ENCODE results near the gene WDR7.

The WDR7 gene

DNA sequence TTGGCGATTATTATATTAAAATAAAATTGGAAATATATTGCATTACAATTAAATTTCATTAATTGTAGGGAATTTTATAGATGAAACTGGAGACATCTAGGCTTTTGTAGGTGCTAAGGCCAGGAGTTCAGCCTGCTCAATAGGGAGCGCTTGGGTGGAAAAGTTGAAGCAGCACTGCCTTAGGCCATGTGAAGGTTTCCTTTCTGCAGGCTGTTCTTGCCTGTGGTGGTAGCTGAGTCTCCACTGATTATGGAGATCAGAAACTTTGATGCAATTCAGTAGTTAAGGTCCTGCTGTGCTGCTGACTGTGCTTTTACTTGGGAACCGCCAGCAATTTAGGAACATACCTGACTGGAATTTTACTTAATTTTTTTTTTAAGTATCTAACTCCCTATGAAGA is 315.9 kb downstream of the WDR7 start:
- Histone ChIP-seq H3K36me3 (replicated peaks; ENCODE audit: low read depth, low read length) (no peaks in the 10 kb centered on the region), H3K27me3 (ENCODE audit: low read depth, low read length) (no peaks in the 10 kb centered on the region)

DNA sequence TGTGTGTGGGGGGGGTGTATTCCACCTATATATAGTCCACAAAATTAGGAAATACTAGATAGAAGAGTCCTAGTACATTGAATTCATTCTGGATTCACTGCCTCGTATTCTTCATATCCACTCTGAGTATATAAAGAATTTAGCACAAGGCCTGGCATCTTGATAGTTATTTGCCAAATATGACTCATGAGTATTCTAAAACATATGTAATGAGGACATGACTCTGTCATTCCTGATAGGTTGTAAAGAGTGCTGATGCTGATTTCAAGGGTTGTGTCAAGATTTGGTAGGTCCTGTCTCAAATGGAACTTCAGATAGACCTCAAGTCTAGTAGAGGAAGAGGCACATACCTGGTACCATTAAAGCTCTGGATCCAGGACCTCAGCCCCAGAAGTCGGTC is 322.3 kb downstream of the WDR7 start:
- Histone ChIP-seq H3K36me3 (replicated peaks; ENCODE audit: low read depth, low read length) (no peaks in the 10 kb centered on the region), H2AFZ (ENCODE audit: low read depth, low read length) (no peak overlapping the region), H3K9ac (ENCODE audit: low read length) (no peak overlapping the region), H3K4me2 (ENCODE audit: low read length) (no peak overlapping the region), H4K20me1 (ENCODE audit: insufficient read depth, low read length) (no peaks in the 10 kb centered on the region), H3K27ac (ENCODE audit: low read length) (no peak overlapping the region), H3K9me3 (ENCODE audit: insufficient read depth, low read length) (no peaks in the 10 kb centered on the region), H3K27me3 (ENCODE audit: low read depth, low read length) (no peaks in the 10 kb centered on the region), H3K4me3 (ENCODE audit: low read length) (no peak overlapping the region), H3K79me2 (ENCODE audit: low read length) (no peaks in the 10 kb centered on the region), H3K4me1 (ENCODE audit: low read length) (no peaks in the 10 kb centered on the region)
- TF ChIP-seq, protein P1, sequence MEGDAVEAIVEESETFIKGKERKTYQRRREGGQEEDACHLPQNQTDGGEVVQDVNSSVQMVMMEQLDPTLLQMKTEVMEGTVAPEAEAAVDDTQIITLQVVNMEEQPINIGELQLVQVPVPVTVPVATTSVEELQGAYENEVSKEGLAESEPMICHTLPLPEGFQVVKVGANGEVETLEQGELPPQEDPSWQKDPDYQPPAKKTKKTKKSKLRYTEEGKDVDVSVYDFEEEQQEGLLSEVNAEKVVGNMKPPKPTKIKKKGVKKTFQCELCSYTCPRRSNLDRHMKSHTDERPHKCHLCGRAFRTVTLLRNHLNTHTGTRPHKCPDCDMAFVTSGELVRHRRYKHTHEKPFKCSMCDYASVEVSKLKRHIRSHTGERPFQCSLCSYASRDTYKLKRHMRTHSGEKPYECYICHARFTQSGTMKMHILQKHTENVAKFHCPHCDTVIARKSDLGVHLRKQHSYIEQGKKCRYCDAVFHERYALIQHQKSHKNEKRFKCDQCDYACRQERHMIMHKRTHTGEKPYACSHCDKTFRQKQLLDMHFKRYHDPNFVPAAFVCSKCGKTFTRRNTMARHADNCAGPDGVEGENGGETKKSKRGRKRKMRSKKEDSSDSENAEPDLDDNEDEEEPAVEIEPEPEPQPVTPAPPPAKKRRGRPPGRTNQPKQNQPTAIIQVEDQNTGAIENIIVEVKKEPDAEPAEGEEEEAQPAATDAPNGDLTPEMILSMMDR (IDR thresholded peaks at IDR 0.05; ENCODE audit: low read depth, low read length): no peak
- TF ChIP-seq EZH2phosphoT487 (IDR thresholded peaks at IDR 0.05; ENCODE audit: low read depth): no peak

More for the DNA sequence above, 315.9 kb downstream of the WDR7 start:
- Histone ChIP-seq H2AFZ (ENCODE audit: low read depth, low read length) (no peak overlapping the region), H3K9ac (ENCODE audit: low read length) (no peak overlapping the region), H3K4me1 (ENCODE audit: low read length) (no peaks in the 10 kb centered on the region), H3K9me3 (ENCODE audit: insufficient read depth, low read length) (no peaks in the 10 kb centered on the region), H3K27ac (ENCODE audit: low read length) (no peak overlapping the region), H3K4me2 (ENCODE audit: low read length) (no peak overlapping the region), H3K79me2 (ENCODE audit: low read length) (no peaks in the 10 kb centered on the region), H3K4me3 (ENCODE audit: low read length) (no peak overlapping the region), H4K20me1 (ENCODE audit: insufficient read depth, low read length) (no peaks in the 10 kb centered on the region)
- TF ChIP-seq, protein P1 (IDR thresholded peaks at IDR 0.05; ENCODE audit: low read depth, low read length): no peak
- no peak for TF ChIP-seq EZH2phosphoT487 (IDR thresholded peaks at IDR 0.05; ENCODE audit: low read depth)

DNA sequence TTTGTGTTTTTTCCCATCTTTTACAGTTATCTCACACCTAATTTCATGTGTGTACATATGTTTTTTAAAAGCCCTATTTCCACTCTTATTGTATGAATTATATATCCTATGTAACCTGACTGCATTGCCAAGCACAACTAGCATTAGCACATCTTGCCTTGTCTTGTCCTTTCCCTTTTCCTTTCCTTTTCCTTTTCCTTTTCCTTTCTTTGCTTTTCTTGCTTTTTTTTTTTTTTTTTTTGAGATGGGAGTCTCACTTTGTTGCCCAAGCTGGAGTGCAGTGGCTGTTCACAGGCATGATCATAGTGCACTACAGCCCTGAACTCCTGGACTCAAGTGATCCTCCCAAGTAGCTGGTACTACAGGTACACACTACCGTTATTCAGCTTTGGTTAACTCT is 323.0 kb downstream of the WDR7 start:
- no peak for TF ChIP-seq EZH2phosphoT487 (IDR thresholded peaks at IDR 0.05; ENCODE audit: low read depth)
- TF ChIP-seq, protein P1 (IDR thresholded peaks at IDR 0.05; ENCODE audit: low read depth, low read length): no peak
- Histone ChIP-seq H3K4me1 (ENCODE audit: low read length) (no peaks in the 10 kb centered on the region), H3K9ac (ENCODE audit: low read length) (no peak overlapping the region), H2AFZ (ENCODE audit: low read depth, low read length) (no peak overlapping the region), H3K4me2 (ENCODE audit: low read length) (no peak overlapping the region), H4K20me1 (ENCODE audit: insufficient read depth, low read length) (no peaks in the 10 kb centered on the region), H3K27ac (ENCODE audit: low read length) (no peak overlapping the region), H3K4me3 (ENCODE audit: low read length) (no peak overlapping the region), H3K36me3 (replicated peaks; ENCODE audit: low read depth, low read length) (no peaks in the 10 kb centered on the region), H3K27me3 (ENCODE audit: low read depth, low read length) (no peaks in the 10 kb centered on the region), H3K9me3 (ENCODE audit: insufficient read depth, low read length) (no peaks in the 10 kb centered on the region), H3K79me2 (ENCODE audit: low read length) (no peaks in the 10 kb centered on the region)

DNA sequence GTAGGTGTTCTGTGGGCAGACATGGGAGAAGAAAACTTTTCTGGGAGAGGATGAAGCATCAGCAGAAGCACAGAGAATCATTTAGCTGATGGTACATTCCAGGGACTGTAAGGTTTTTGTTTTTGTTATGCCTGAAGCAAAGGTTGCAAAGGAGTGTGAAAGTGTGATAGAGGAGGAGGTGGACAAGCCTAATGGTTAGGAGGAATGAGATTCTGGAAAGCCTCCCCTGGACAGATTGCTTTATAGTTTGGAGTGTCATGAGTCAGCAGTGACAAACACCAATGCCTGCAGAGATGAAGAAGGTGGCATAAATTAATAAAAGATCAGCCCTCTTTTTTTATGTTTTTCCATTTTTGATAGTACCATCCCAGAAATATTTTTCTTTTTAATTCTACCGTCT is 324.1 kb downstream of the WDR7 start:
- no peaks in the 10 kb centered on the region for H3K9me3 ChIP-seq (ENCODE audit: insufficient read depth, low read length)
- no peaks in the 10 kb centered on the region for H3K79me2 ChIP-seq (ENCODE audit: low read length)
- H3K4me3 ChIP-seq (ENCODE audit: low read length): no peak overlapping the region
- H2AFZ ChIP-seq (ENCODE audit: low read depth, low read length): no peak overlapping the region
- H3K9ac ChIP-seq (ENCODE audit: low read length): no peak overlapping the region
- no peaks in the 10 kb centered on the region for H4K20me1 ChIP-seq (ENCODE audit: insufficient read depth, low read length)
- no peaks in the 10 kb centered on the region for H3K36me3 ChIP-seq (replicated peaks; ENCODE audit: low read depth, low read length)
- H3K27ac ChIP-seq (ENCODE audit: low read length): no peak overlapping the region
- H3K4me2 ChIP-seq (ENCODE audit: low read length): no peak overlapping the region
- no peaks in the 10 kb centered on the region for H3K27me3 ChIP-seq (ENCODE audit: low read depth, low read length)
- TF ChIP-seq, protein P1 (IDR thresholded peaks at IDR 0.05; ENCODE audit: low read depth, low read length): no peak
- no peak for TF ChIP-seq EZH2phosphoT487 (IDR thresholded peaks at IDR 0.05; ENCODE audit: low read depth)
- no peaks in the 10 kb centered on the region for H3K4me1 ChIP-seq (ENCODE audit: low read length)

All from OCI-LY3 (cell line).